Sciatic nerve (tissue), 2 donors: Measurements from ENCODE around the gene TOP2A. TPM values are rescaled to one million over a fixed set of nuclear protein-coding genes. Genes with fewer than 3 reads are reported as not detected.
"Not testable (repeated sequence)": the region's sequence is repeated elsewhere in the genome, so short reads cannot be mapped to it uniquely, and the experiment has no call there.

Source experiments
- ATAC-seq: fragments of 200-7000 bp; cut with Tn5 transposase; one replicate; pipeline ENCODE4 v1.9.1; 2020; ENCODE audit warnings: mild to moderate bottlenecking, moderate library complexity
- DNase-seq: peaks from one replicate; pipeline ENCODE4 v3.0.0-alpha.2; 2020; ENCODE audit warnings: low spot score
- intact Hi-C: fragments of 100-400 bp; cut with DNase I; formaldehyde crosslinking; loops from one replicate; pipeline ENCODE4 v1.14.2; 2022
- total RNA-seq: library from RNA; stranded (reverse); fragmentation: NEBNext Ultra II Directional; extraction: Animal tissue kit (Norgen Biotek cat#: 25700); gene quantifications from one replicate; pipeline ENCODE4 v1.2.1, GENCODE V29; 2021
- donor health status: DM: no; HTN: no; CAD: no.
- donor health status: DM: no; HTN: no; CAD: no.

The TOP2A gene
- total RNA-seq, 1 donor from 2014 or later: 1.4 TPM

DNA sequence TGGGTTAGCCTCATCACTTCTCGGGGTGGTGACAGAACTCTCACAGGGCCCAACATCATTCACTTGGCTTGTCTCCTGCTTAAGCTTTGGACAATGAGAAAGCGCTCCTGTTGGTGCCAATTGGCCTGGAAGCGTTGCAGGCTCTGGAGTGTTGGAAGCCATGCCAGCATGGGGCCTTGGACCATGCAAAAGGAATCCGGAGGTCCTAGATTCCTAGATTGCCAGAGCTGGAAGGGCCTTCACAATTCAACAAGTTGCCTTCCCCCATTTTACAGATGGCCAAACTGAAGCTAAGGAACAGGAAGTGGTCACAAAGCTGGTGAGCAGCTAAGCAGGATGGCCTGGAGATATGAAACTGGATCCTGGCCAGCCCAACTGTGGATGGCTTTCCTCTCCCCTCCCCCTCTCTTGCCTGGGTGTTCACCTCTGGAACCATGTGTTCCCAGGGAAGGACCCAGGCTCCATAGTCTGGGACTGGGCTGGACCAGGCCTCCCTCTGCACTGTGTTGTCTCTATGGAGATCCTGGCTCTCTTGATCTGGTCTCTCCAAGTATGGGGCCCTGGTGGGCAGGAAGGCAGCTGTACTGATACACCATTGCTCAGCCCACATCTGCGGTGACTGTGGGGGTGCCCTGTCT, 19.5 kb upstream of the TOP2A start:
- DNase-seq (peak; percentile 50), ATAC-seq (no peak)
- intact Hi-C loops: loop anchor here (10.0 kb wide), 1 partner anchor 118 kb away; no protein-coding TSS in a partner anchor

DNA sequence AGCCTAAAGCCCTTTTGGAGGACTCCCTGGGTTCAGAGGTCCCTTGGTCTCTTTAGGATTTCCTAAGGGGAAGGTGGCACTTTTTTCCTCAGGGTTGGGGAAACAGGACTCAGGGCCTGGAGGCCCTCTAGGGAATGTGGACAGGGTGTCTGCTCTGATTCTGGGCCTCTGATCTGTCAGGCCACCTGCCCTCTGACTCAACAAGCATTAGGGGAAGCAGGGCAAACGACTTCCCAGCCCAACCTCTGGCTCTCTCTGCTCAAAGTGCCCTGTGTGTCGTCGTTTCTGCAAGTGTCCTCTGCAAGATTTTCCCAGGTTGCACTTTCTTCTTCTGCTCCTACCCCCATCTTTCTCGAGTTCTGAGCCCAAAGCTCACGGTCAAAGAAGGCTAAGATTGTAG, 18.9 kb upstream of the TOP2A start:
- no peak for ATAC-seq
- peak; percentile 17 for DNase-seq
- intact Hi-C loops: loop anchor here (10.0 kb wide), 1 partner anchor 118 kb away; no protein-coding TSS in a partner anchor

DNA sequence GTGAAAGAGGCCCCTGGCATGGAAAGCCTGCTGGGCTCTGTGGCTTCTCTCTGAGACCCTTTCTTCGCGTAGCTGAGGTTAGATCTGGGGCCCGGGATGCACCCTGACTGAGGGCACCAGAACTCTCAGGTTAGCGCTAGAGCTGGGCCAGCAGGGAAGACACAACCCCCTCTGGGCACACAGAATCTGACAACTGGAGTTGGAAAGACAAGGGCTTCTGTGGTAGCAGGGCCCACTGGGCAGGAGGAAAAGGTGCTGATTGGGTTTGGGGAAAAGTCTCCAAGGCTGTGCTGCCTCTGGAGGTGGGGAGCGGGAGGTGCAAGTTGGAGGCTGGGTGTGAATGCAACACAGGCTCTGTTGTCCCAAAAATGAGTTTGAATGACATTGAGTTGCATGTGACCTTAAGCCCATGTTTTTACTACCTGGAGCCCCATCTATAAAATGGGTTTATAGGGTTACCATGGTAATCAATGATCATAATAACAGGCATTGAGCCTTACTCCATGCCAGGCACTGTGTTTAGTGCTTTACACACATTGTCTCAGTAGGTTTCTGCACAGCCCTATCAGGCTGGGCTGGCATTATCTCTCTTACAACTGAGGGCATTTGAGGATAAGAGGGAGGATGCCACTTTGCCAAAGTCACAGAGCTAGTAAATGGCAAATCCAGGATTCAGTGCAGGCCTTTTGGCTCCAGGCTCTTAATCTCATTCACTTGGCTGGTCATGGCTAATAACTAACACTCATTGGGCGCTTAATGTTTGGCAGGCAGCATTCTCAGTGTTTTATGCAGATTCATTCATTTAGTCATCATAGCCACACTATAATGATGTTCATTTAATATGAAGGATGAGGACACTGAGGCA, 16.1 kb upstream of the TOP2A start:
- ATAC-seq: peak; percentile 51
- DNase-seq: peak; percentile 54
- intact Hi-C loops: loop anchor here (10.0 kb wide), 1 partner anchor 121 kb away; no protein-coding TSS in a partner anchor

DNA sequence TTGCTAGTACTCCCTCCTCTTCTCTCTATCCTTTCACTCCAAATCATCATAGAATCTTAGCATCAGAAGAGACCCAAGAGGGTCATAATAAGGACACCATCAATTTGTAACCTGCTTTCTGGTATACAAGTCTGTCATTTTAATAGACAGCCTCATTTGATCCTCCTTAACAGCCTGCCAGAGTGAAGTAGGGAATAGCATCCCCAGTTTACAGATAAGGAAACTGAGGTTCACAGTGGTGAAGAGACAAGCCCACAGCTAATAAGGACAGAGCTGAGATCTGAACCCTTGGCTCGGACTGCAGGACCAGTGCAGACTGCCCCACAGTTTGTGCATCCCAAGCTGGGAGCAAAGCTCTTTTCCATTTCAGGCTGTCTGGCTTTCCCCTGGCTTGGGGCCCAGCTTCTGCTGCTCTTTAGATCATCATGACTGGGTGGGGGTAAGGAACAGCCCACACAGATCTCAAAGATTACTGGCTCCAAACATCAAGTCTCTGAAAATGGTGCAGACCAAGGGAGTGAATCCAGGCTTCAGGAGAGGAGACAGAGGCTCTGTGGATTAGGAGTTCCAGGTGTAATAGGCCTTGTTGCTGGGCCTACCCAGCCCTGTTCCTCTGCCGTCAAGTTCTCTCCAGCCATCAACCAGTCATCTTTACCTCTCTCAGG, 15.3 kb upstream of the TOP2A start:
- intact Hi-C loops: loop anchor here (10.0 kb wide), 1 partner anchor 122 kb away; no protein-coding TSS in a partner anchor
- DNase-seq: peak; percentile 70
- ATAC-seq: peak; percentile 49

DNA sequence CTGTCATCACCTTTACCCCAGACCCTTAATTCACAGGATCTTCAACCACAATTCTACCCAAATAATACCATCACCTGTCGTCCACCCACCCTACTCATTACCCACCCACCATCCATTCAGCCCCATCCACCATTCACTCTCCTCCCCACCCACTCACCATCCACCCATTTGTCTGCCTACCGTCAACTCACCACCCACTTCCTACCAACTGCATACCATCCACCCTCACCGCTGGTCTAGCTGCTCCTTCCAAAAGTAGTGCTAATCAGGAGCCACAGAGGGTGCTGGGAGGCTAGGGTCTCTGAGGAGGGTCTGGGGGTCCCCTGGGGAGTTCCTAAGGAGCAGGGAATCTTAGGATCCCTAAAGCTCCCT, 13.5 kb upstream of the TOP2A start:
- ATAC-seq: no peak

DNA sequence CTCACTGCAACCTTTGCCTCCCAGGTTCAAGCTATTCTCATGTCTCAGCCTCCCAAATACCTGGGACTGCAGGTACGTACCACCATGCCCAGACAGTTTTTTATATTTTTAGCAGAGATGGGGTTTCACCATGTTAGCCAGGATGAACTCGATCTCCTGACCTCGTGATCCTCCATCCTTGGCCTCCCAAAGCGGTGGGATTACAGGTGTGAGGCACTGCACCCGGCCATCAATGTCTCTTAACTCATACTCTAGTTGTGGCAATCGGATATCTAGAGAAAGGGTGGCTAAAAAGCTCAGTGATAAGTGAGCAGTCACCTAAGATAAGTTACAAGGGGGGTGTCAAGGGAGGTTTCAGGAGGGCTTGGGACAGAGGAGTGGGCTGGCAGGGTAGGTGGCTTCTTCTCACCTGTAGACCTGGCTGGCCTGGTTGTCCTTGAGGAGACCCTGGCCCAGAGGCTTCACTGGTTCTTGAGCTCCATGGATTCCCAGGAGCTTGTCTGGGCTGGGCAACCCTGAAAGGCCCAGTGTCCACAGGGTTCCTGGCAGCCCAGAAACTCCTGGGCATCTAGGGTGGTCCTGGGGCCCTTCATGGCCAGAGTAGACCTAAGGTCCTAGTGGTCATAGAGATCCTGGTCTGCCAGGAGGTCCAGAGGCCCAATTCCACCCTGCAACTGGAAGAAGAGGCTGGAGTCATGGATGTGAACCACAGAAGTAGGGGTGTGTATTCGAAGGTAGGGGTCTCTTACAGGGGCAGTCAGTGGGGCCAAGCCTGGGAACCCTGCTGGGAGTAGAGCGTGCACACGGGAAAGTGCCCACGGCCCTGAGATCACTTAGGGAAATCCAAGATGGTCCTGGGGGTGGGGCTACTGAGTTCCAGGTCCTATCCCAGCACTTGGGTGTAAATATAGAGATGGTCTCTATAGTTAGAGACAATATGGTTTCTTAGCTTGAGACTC, 12.9 kb upstream of the TOP2A start:
- peak; percentile 28 for DNase-seq
- intact Hi-C loops: loop anchor here (10.0 kb wide), 1 partner anchor 124 kb away; no protein-coding TSS in a partner anchor
- no peak for ATAC-seq

More for the DNA sequence above, 13.5 kb upstream of the TOP2A start:
- intact Hi-C loops: loop anchor here (10.0 kb wide), 1 partner anchor 124 kb away; no protein-coding TSS in a partner anchor
- peak; percentile 41 for DNase-seq

DNA sequence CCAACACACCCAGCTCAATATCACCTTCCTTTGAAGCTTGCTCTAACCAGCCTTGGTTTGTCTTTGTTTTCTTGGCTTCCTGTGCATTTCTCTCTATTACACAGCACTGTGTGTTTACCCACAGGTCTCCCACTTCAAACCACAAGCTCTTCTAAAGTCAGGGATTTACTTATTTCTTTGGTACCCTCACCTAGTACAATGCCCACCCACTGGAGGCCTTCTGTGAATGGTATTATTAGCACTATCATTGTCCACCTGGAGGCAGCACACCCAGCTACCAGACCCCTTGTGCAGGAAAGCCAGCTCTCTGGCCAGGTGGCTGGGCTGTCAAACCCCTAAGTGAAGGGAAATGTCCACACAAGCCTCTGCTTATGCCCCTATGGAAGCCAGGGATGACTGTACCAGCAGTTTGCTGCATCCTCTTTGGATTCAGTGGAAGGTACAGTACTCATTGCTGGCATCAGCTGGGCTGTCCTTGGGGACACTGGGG, 9.4 kb upstream of the TOP2A start:
- no peak for ATAC-seq
- intact Hi-C loops: no loop called here
- peak; percentile 18 for DNase-seq

DNA sequence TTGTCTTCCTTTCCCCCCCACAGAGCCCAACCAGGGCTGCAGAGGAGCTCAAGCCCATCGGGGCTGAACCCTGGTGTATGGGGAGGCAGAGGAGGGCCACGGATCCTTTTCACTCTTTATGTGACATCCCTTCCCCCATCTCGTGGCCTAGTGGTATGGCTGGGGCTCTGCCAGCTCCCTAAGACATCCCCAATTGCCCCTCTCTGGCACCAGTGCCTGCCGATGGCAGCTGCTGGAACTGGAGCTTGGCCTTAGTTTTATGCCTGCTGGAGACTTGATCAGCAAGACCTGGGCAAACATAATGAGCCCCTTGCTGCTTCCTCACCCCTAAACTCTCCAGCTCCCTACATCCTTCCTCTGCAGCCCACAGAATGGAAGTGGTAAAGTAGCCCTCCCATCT, 8.0 kb upstream of the TOP2A start:
- DNase-seq: peak; percentile 47
- intact Hi-C loops: no loop called here
- ATAC-seq: no peak

DNA sequence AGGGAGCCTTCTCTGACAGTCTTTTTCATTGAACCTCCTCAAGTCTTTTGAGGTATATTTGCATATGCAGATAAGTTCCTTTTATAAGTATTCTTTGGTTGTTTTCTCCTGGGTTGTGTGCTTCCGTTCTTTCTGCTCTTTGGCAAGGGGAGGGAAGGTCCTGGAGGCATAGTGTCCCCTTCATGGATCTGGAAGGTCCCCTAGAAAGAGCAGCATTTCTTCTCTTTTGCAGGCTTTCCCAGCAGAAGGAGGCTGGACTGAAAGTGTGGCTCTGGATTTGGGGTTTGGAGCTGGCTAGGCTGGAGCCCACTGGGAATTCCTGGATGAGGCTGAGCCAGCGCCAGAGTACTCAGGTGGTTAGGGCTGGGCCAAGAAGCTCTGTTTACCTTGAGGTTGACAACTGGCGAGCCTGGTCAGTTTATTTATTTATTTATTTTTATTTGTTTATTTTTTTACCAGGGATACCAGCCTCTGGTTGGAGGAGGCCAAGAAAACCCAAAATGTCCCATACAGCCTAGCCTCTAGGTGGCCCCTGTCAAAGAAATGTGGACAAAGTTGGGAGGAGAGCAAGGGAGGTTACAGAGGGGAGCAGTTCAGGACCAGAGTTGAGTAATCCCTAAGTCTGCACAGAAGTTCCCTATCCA, 5.4 kb upstream of the TOP2A start:
- intact Hi-C loops: no loop called here
- peak; percentile 28 for ATAC-seq
- DNase-seq: peak; percentile 48

DNA sequence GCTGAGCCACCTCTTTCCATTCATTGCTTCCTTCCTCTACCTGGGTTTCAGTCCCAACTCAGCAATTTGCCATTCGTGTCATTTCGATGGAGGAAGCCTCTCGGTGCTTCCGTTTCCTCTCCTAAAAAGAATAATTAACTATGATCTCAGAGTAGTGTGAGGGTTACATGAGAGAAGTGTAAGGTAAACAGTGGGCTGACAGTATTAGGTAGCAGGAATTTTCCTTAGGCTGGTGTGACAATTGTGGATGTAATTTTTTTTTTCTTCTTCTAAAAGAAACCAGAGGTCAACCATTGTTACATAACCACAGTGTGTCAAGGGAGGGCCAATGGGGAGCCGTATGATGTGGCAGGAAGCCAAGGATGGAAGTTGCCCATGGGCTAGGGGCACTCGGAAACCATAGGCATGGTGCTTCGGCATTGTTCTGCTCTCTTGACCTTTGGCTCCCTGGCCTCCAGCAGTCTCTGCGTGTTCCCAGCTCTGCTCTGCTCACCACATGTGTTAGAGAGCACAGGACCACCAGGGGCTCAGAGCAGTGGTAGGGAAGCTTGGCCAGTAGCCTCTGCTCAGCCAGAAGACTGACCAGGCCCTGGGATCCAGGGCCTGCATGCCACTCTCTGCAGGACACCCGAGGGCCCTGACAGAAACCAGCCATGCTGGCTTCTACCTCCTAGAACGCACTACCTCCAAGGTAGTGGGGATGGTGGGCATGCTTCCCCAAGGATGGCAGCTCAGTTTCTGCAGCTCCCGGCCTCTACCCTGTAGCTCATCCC, 2.0 kb upstream of the TOP2A start:
- intact Hi-C loops: no loop called here
- DNase-seq: peak; percentile 48
- ATAC-seq: no peak

DNA sequence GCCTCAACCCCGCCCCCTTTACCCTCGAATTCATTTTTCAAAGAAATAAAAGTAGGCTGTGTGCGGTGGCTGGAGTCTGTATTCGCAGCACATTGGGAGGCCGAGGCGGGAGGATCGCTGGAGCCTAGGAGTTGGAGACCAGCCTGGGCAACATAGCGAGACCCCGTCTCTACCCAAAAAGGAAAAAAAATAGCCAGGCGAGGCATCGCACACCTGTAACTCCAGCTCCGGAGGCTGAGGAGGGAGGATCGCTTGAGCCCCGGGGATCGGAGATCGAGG, 671 bp upstream of the TOP2A start:
- DNase-seq (peak; percentile 70), ATAC-seq (no peak)
- intact Hi-C loops: no loop called here

DNA sequence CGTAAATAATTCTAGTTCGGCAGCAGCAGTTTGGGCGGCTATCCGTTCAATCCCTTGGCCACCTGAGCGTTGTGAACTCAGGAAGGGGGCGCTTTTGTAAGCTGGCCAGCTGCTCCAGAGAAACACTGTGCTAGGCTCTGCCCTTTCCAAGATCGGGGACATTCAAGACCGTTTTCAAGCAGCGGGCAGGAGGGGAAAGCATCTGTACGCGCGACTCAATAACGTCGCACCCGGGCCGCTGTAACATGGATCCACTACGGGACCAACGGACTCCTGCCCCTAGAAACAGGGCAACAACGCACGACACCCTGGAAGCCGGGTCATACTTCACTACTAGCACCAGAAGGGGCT, 463 bp downstream of the TOP2A start:
- intact Hi-C loops: no loop called here
- ATAC-seq: no peak
- DNase-seq: no peak

DNA sequence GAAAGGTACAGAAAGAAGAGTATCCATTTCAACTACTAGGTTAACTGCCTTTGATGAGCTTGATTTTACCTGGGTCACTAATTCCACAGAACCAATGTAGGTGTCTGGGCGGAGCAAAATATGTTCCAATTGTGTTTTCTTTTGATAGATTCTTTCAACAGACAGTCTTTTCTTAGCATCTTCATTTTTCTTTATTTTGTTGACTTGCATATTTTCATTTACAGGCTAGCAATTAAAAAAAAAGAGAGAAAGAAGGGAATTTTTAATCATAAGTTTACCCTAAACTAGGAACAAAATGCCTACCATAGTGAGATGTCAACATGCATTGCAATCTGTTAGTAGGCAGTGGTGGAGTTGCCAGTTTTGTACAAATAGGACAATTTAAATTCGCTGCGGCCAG, 1.0 kb downstream of the TOP2A start:
- DNase-seq (no peak), ATAC-seq (no peak)
- intact Hi-C loops: no loop called here

DNA sequence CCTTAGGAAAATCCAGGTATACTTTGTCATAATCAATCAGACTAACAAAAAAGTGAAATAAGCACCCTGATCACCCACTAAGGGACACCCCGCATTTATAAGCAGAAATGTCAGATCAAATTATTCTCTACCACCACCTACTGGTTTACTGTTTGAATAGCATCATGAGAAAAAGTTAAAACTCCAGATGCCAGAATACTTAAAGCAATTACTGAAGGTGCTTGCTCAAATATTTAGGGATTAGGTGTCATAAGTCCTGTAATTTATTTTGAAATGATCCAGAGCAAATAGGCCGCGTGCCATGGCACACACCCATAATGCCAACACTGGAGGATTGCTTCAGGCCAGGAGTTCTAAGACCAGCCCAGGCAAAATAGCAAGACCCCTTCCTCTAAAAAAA, 2.3 kb downstream of the TOP2A start:
- ATAC-seq: no peak
- DNase-seq: no peak
- intact Hi-C loops: no loop called here

DNA sequence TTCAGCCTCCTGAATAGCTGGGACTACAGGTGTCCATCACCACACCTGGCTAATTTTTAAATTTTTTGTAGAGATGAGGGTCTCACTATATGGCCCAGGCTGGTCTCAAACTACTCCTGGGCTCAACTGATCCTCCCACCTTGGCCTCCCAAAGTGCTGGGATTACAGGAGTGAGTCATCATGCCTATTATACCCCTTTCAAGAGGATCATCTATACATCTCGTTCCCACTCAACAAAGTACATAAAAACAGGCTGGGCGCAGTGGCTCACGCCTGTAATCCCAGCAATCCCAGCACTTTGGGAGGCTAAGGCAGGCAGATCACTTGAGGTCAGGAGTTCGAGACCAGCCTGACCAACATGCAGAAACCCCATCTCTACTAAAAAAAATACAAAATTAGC, 3.4 kb downstream of the TOP2A start:
- ATAC-seq, DNase-seq, intact Hi-C loops: not testable (repeated sequence)

DNA sequence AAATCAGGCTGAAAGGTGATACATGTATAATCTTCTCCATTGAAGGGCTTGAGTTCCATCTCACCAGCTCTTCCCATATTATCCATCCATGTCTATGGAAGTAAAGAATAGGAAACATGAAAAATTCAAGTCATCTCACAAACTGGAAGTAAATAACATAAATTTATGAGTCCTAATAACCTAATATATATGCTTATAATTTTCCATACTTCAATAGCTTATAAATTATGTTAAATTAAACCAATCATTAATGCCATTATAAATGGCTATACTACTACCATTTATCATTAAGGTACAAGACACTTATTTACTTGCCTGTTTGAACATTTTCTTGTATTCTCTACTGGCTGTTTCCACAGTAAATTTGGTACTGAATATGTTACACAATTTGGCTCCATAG, 4.8 kb downstream of the TOP2A start:
- ATAC-seq (no peak), DNase-seq (no peak)
- intact Hi-C loops: no loop called here

DNA sequence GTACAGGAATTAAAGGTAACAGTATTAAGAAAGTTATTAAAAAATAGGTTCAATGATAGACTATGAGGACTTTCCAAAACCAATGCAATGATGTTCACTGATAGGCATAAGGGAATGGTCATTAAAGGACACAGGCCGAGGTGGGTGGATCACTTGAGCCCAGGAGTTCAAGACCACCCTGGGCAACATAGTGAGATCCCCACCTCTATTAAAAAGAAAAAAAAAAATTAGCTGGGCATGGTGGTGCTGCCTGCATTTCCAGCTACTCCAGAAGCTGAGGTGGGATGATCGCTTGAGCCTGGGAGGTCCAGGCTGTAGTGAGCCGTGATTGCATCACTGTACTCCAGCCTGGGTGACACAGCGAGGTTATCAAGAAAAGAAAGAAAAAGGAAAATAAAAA, 5.9 kb downstream of the TOP2A start:
- intact Hi-C loops: no loop called here
- ATAC-seq (no peak), DNase-seq (no peak)

DNA sequence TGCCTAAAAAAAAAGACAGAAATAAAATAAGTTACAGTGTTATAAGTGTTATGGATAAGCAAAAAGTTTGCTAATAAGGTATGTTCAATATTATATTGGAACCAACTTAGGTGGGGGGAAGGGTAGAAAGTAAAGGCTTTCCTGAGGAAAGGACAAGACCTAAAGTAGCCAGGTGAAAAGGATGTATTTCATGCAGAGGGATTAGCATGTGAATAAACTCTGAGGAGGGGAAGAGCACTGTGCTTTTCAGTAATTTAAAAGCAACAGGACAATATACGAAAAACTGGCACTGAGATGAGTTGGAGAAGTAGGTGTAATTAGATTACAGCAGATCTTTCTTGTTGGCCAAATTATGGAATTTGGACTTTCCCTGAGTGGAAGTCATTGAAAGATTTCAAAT, 7.6 kb downstream of the TOP2A start:
- DNase-seq (no peak), ATAC-seq (no peak)
- intact Hi-C loops: no loop called here
